HEK293T (cell line): ENCODE data around the gene ORC1.
A peak's percentile ranks its signal among the peaks of the same experiment; 100 is the strongest.

Source experiments
- CTCF ChIA-PET: fragments of 350-600 bp; formaldehyde crosslinking; extraction: SDS; loops from one replicate; lab custom pipeline; 2021; ENCODE audit warnings: antibody characterized with exemption, inconsistent platforms; lab: Yijun Ruan, JAX
- POLR2A ChIA-PET: fragments of 350-600 bp; formaldehyde crosslinking; extraction: SDS; loops from one replicate; lab custom pipeline; 2020; ENCODE audit warnings: antibody characterized with exemption, inconsistent platforms; lab: Yijun Ruan, JAX
- DNase-seq: peaks from one replicate; pipeline ENCODE4 v3.0.0; 2012; ENCODE audit warnings: mixed read lengths; ENCODE audit errors: extremely low spot score
- ARNT ChIP-seq: fragments of 450-650 bp; IDR thresholded peaks from 2 replicates; pipeline ENCODE4 v1.6.1; 2017; ENCODE audit warnings: mild to moderate bottlenecking
- BHLHE40 ChIP-seq: fragments of 450-650 bp; IDR thresholded peaks from 2 replicates; pipeline ENCODE4 v1.6.1; 2016; ENCODE audit warnings: mild to moderate bottlenecking, moderate library complexity, borderline replicate concordance
- CTBP1 ChIP-seq: fragments of 450-650 bp; IDR thresholded peaks from 2 replicates; pipeline ENCODE4 v1.6.1; 2016; ENCODE audit warnings: borderline replicate concordance
- ELF4 ChIP-seq: fragments of 450-650 bp; IDR thresholded peaks from 2 replicates; pipeline ENCODE4 v1.6.1; 2017; ENCODE audit warnings: antibody characterized with exemption
- FOXA1 ChIP-seq: fragments of 450-650 bp; IDR thresholded peaks from 2 replicates; pipeline ENCODE4 v1.6.1; 2016; ENCODE audit warnings: mild to moderate bottlenecking
- FOXK2 ChIP-seq: fragments of 450-650 bp; IDR thresholded peaks from 2 replicates; pipeline ENCODE4 v1.6.1; 2016; ENCODE audit warnings: mild to moderate bottlenecking
- FOXM1 ChIP-seq: fragments of 450-650 bp; IDR thresholded peaks from 2 replicates; pipeline ENCODE4 v1.6.1; 2017; ENCODE audit warnings: mild to moderate bottlenecking, borderline replicate concordance
- HDGF ChIP-seq: fragments of 450-650 bp; IDR thresholded peaks from 2 replicates; pipeline ENCODE4 v1.6.1; 2017; ENCODE audit warnings: antibody characterized with exemption, borderline replicate concordance
- L3MBTL2 ChIP-seq: fragments of 450-650 bp; conservative IDR thresholded peaks from 2 replicates; pipeline ENCODE4 v1.6.1; 2016; ENCODE audit warnings: mild to moderate bottlenecking
- LEF1 ChIP-seq: fragments of 450-650 bp; IDR thresholded peaks from 2 replicates; pipeline ENCODE4 v1.6.1; 2017; ENCODE audit warnings: mild to moderate bottlenecking, borderline replicate concordance
- NFRKB ChIP-seq: fragments of 450-650 bp; IDR thresholded peaks from 2 replicates; pipeline ENCODE4 v1.6.1; 2016; ENCODE audit warnings: mild to moderate bottlenecking, moderate library complexity
- PKNOX1 ChIP-seq: fragments of 450-650 bp; IDR thresholded peaks from 2 replicates; pipeline ENCODE4 v1.6.1; 2016
- SP1 ChIP-seq: fragments of 450-650 bp; IDR thresholded peaks from 2 replicates; pipeline ENCODE4 v1.6.1; 2017
- SUZ12 ChIP-seq: fragments of 450-650 bp; IDR thresholded peaks from 2 replicates; pipeline ENCODE4 v1.6.1; 2016; ENCODE audit warnings: mild to moderate bottlenecking
- TARDBP ChIP-seq: fragments of 450-650 bp; IDR thresholded peaks from 2 replicates; pipeline ENCODE4 v1.6.1; 2016
- ZNF384 ChIP-seq: fragments of 450-650 bp; IDR thresholded peaks from 2 replicates; pipeline ENCODE4 v1.6.1; 2016

The ORC1 gene

DNA sequence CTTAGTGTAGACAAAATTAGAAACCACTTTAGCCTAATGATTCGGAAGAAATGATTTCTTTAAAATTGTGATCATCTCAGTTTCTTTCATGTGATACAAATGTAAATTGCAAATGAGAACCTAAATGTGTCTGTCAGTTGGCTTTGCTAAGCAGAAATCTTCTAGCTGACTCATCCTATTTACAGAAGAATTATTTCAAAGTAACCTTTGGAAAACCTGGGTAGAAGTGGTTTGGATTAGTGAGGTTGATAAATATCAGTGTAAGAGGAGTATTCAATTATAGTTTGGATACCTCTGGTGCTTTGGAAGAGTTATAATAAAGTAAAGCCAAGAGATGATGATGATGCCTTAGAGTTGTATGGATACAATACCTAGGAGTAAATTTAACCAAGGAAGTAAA, 75.6 kb downstream of the ORC1 start:
- ChIA-PET CTCF (interaction anchor here (0.5 kb wide), 1 partner anchor 196 kb away, joined by 3 read pairs; no protein-coding TSS in a partner anchor), POLR2A (no interaction called here)
- no peak for DNase-seq
- TF ChIP-seq LEF1 (no peak), FOXK2 (no peak), FOXM1 (no peak), HDGF (no peak), FOXA1 (no peak), CTBP1 (no peak), SP1 (no peak), ELF4 (no peak), BHLHE40 (no peak)

- POLR2A ChIA-PET = no interaction called here
- CTCF ChIA-PET = no interaction called here
- TF ChIP-seq TARDBP (no peak), FOXA1 (no peak), L3MBTL2 (no peak), FOXM1 (no peak), NFRKB (no peak), FOXK2 (no peak), HDGF (no peak), SUZ12 (no peak), ZNF384 (no peak), SP1 (no peak), ELF4 (no peak), ARNT (no peak), LEF1 (no peak), CTBP1 (no peak), PKNOX1 (no peak), BHLHE40 (no peak)
- DNase-seq = no peak
These were observed 78.4 kb downstream of the ORC1 start for GRCh38 chr1:52325786-52326185.

GRCh38 chr1:52323731-52324130, 80.5 kb downstream of the ORC1 start:
- DNase-seq = no peak
- TF ChIP-seq ZNF384 = peak; percentile 60; the same call in 1 of the 2 replicates
- TF ChIP-seq PKNOX1 = no peak
- CTCF ChIA-PET = interaction anchor here (0.6 kb wide), 1 partner anchor 200 kb away, joined by 4 read pairs; no protein-coding TSS in a partner anchor
- POLR2A ChIA-PET = no interaction called here
